Sigmoid colon (tissue), 7 donors: ENCODE results near the gene CDC42BPA. TPM values are rescaled to one million over a fixed set of nuclear protein-coding genes. Genes with fewer than 3 reads are reported as not detected.

Source experiments
- DNase-seq: peaks from one replicate; pipeline ENCODE4 v3.0.0-alpha.2; 2019
- H3K27ac ChIP-seq, 4 donors: fragments of 200-600 bp; sonication (generic); one replicate each; pipeline ENCODE4 v1.5.1; 2016 to 2019; ENCODE audit warnings: mild to moderate bottlenecking in 1 of 4
- H3K27me3 ChIP-seq, 3 donors: fragments of 200-600 bp; sonication (generic); one replicate each; pipeline ENCODE4 v1.5.1; 2019; ENCODE audit warnings: mild to moderate bottlenecking in 1 of 3
- H3K36me3 ChIP-seq, 4 donors: fragments of 200-600 bp; sonication (generic); one replicate each; pipeline ENCODE4 v1.5.1; 2016 to 2019
- H3K4me1 ChIP-seq, 4 donors: fragments of 200-600 bp; sonication (generic); one replicate each; pipeline ENCODE4 v1.5.1; 2017 to 2019
- H3K4me3 ChIP-seq, 4 donors: fragments of 200-600 bp; sonication (generic); one replicate each; pipeline ENCODE4 v1.5.1; 2017 to 2019; ENCODE audit warnings: mild to moderate bottlenecking in 2 of 4, moderate library complexity in 1 of 4
- H3K9me3 ChIP-seq, 4 donors: fragments of 200-600 bp in 3 of 4; sonication (generic) in 3 of 4; one replicate each; pipeline versions ENCODE4 v1.5.1 to v1.6.1; 2013 to 2019
- EP300 ChIP-seq, 4 donors: sonication (generic); formaldehyde crosslinking; IDR thresholded peaks; one replicate each; pipeline ENCODE4 v1.6.1; 2017; ENCODE audit warnings: antibody characterized with exemption in 4 of 4
- POLR2A ChIP-seq, 2 donors: fragments of 450-650 bp; IDR thresholded peaks; one replicate each; pipeline ENCODE4 v1.6.1; 2016; ENCODE audit warnings: antibody characterized with exemption in 2 of 2, mild to moderate bottlenecking in 2 of 2, moderate library complexity in 2 of 2
- POLR2AphosphoS5 ChIP-seq, 4 donors: sonication (generic); formaldehyde crosslinking; IDR thresholded peaks; one replicate each; pipeline ENCODE4 v1.6.1; 2017; ENCODE audit warnings: antibody characterized with exemption in 4 of 4
- WGBS, 2 donors: extraction: QIAGEN DNeasy Blood & Tissue Kit; methylation state at CpG; one replicate each; pipeline ENCODE4 v1.1.7; 2013; 5-methylcytosine and 5-hydroxymethylcytosine counted together
- intact Hi-C: fragments of 100-400 bp; cut with DNase I; formaldehyde crosslinking; loops from one replicate; pipeline ENCODE4 v1.15.1; 2023
- polyA plus RNA-seq, 3 donors: library from polyadenylated mRNA; stranded (reverse); fragments of 200-250 nt; gene quantifications; one replicate each; pipeline ENCODE4 v1.2.3, GENCODE V29; 2013
- total RNA-seq, 4 donors: library from RNA; depleted of rRNA; stranded (reverse); fragments of >200 nt; gene quantifications; one replicate each; pipeline ENCODE4 v1.1.0, GENCODE V29; 2016
- TF ChIP-seq, protein P1 (sequence below), 4 experiments: fragments of 450-650 bp in 3 of 4; fragments of 200-600 bp in 1 of 4; IDR thresholded peaks; one replicate each; pipeline ENCODE4 v1.5.1; 2016 to 2019; ENCODE audit warnings: antibody characterized with exemption in 4 of 4, mild to moderate bottlenecking in 3 of 4, moderate library complexity in 2 of 4
- donor health status: healthy with polysubstance abuse.
- donor health status: Bipolar disorder and iron deficiency.
- donor health status: healthy.

The CDC42BPA gene
- total and polyA plus RNA-seq, 7 donors, result 8.4 to 93.6 (median 60.8) TPM

DNA sequence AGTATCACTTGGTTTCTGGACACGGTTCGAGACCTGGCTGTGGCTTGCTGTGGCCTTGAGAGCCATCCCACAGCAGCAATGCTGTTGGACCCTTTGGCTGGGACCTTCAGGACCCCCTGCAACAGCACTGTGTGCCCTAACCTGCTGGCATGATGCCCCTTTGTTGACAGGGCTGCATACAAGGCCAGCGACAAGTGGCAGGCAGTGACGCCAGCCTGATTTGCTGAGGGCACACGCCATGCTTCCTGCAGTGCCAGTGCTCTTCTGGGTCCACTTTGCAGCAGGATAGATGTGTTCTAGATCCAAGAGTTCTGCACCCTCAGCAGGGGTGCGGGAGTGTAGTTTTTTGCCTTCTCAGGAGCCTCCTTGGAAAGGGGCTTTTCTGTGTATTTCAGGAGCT lies 345.4 kb downstream of the CDC42BPA start:
- 96 to 97% methylated on average over 6 of the region's 6 CpGs for WGBS, 2 donors
- Histone ChIP-seq H3K4me3 (no peak overlapping the region), H3K4me1 (peaks cover 0 to 39% (median 38%) of the 10 kb centered on the region in 4 donors), H3K27me3 (no peaks in the 10 kb centered on the region), H3K27ac (peak overlapping the region; percentile 77 to 95 (median 89)), H3K9me3 (no peaks in the 10 kb centered on the region), H3K36me3 (peaks cover 0 to 16% (median 9%) of the 10 kb centered on the region in 4 donors)
- intact Hi-C loops, result loop anchor here (2.0 to 10.0 kb wide), 3 partner anchors 30 to 342 kb away; partner anchors contain the start of gene CDC42BPA
- no peak for TF ChIP-seq EP300 (IDR thresholded peaks at IDR 0.05)
- no peak for TF ChIP-seq POLR2A (IDR thresholded peaks at IDR 0.05)
- no peak for TF ChIP-seq POLR2AphosphoS5 (IDR thresholded peaks at IDR 0.05)
- TF ChIP-seq, protein P1, sequence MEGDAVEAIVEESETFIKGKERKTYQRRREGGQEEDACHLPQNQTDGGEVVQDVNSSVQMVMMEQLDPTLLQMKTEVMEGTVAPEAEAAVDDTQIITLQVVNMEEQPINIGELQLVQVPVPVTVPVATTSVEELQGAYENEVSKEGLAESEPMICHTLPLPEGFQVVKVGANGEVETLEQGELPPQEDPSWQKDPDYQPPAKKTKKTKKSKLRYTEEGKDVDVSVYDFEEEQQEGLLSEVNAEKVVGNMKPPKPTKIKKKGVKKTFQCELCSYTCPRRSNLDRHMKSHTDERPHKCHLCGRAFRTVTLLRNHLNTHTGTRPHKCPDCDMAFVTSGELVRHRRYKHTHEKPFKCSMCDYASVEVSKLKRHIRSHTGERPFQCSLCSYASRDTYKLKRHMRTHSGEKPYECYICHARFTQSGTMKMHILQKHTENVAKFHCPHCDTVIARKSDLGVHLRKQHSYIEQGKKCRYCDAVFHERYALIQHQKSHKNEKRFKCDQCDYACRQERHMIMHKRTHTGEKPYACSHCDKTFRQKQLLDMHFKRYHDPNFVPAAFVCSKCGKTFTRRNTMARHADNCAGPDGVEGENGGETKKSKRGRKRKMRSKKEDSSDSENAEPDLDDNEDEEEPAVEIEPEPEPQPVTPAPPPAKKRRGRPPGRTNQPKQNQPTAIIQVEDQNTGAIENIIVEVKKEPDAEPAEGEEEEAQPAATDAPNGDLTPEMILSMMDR (IDR thresholded peaks at IDR 0.05), result no peak
- DNase-seq, result peak; percentile 71

DNA sequence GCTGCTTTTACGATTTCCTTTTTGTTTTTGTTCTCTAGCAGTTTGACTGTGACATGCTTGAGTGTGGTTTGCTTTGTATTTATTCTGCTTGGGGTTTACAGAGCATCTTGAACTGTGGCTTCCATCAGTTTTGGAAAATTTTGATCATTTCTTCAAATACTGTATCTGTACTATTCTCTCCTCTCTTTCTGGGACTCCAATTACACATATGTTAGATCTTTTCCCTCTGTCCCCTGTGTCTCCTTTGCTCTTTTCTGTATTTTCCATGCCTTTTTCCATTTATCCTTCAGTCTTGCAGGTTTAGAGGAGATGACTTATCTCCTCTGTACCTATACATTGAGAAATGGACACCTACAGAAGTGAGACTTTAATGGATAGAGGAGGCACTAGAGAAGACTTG lies 346.5 kb downstream of the CDC42BPA start:
- Histone ChIP-seq H3K27ac (peak overlapping the region in 3 of 4 donors; percentile 4 to 95 (median 88)), H3K27me3 (no peaks in the 10 kb centered on the region), H3K9me3 (no peaks in the 10 kb centered on the region), H3K36me3 (peaks cover 0 to 9% (median 4%) of the 10 kb centered on the region in 4 donors), H3K4me1 (peaks cover 0 to 50% (median 43%) of the 10 kb centered on the region in 4 donors), H3K4me3 (no peak overlapping the region)
- DNase-seq, result no peak
- intact Hi-C loops, result loop anchor here (2.0 to 10.0 kb wide), 3 partner anchors 29 to 343 kb away; partner anchors contain the start of gene CDC42BPA
- TF ChIP-seq POLR2AphosphoS5 (IDR thresholded peaks at IDR 0.05) (no peak), EP300 (IDR thresholded peaks at IDR 0.05) (no peak), POLR2A (IDR thresholded peaks at IDR 0.05) (no peak)
- TF ChIP-seq, protein P1 (IDR thresholded peaks at IDR 0.05), result no peak
- WGBS, 2 donors, result 95 to 100% methylated on average over 1 of the region's 1 CpG

DNA sequence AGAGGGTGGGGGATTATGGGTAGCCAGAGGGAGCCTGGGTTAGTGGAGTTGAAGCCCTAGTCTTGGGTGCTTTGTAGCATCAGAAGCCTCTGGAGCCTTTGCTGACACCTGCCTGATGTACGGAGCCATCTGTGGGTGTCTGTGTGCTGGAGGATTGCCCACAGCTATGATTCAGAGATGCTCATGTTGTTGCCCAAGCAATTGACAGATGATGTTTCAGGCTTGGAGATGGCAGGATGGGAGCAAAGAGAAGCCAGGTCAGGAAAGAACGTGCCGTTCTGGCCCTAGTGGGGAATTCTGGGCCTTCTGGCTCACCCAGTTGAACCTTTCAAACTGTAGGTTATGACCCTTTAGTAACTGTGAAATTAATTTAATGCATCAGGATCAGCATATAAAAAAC lies 350.6 kb downstream of the CDC42BPA start:
- intact Hi-C loops, result no loop called here
- no peak overlapping the region for H3K4me3 ChIP-seq
- no peaks in the 10 kb centered on the region for H3K9me3 ChIP-seq
- peak overlapping the region in 3 of 4 donors; percentile 37 to 61 (median 41) for H3K27ac ChIP-seq
- peak; percentile 81 for DNase-seq
- WGBS, 2 donors, result 86 to 92% methylated on average over 3 of the region's 3 CpGs
- no peaks in the 10 kb centered on the region for H3K27me3 ChIP-seq
- peaks cover 0 to 26% (median 16%) of the 10 kb centered on the region in 4 donors for H3K4me1 ChIP-seq
- peaks cover 9 to 45% (median 18%) of the 10 kb centered on the region in 4 donors for H3K36me3 ChIP-seq
- TF ChIP-seq, protein P1 (IDR thresholded peaks at IDR 0.05), result no peak
- TF ChIP-seq POLR2A (IDR thresholded peaks at IDR 0.05) (no peak), EP300 (IDR thresholded peaks at IDR 0.05) (no peak), POLR2AphosphoS5 (IDR thresholded peaks at IDR 0.05) (peak in 3 of 4 donors; percentile 25 to 63 (median 41))

DNA sequence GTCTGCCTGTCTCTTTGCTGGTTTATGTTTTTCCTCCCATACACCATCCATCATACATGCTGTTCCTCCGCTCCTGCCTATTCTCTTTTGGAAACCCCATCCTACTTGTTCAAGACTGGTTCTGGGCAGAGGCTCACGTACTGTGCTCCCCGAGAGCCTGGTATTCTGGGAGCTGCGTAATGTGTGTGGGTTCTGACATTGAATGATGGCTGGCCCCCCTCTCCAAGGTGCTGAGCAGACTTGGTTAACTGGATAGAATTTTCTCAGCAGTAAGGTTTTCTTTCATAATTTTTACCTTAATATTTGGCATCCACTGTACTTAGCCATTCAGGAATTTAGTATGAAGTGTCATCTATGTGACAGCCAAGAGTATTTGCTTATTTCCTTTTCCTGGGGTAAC lies 351.6 kb downstream of the CDC42BPA start:
- Histone ChIP-seq H3K27ac (peak overlapping the region in 1 of 4 donors; percentile 57), H3K4me1 (peaks cover 0 to 20% (median 10%) of the 10 kb centered on the region in 4 donors), H3K4me3 (no peak overlapping the region), H3K36me3 (peaks cover 9 to 49% (median 18%) of the 10 kb centered on the region in 4 donors), H3K9me3 (no peaks in the 10 kb centered on the region), H3K27me3 (no peaks in the 10 kb centered on the region)
- intact Hi-C loops, result no loop called here
- 97 to 98% methylated on average over 4 of the region's 4 CpGs for WGBS, 2 donors
- no peak for TF ChIP-seq POLR2AphosphoS5 (IDR thresholded peaks at IDR 0.05)
- TF ChIP-seq, protein P1 (IDR thresholded peaks at IDR 0.05), result no peak
- no peak for TF ChIP-seq EP300 (IDR thresholded peaks at IDR 0.05)
- no peak for TF ChIP-seq POLR2A (IDR thresholded peaks at IDR 0.05)
- no peak for DNase-seq
